ENCODE data around the gene TRAF3. TPM values are rescaled to one million over a fixed set of nuclear protein-coding genes. Genes with fewer than 3 reads are reported as not detected.

The TRAF3 gene
- total and polyA plus RNA-seq, 3 donors from 2014 or later: 24.3 to 38.8 (median 38.2) TPM

GRCh38 chr14:102779574-102780315 lies 2.5 kb downstream of the TRAF3 start:
- intact Hi-C loops (cut with DNase I; ENCODE audit: low total_unique reads): loop anchor here (10.0 kb wide), 1 partner anchor 145 kb away; the partner anchor contains the start of gene AMN

GRCh38 chr14:102781063-102781462 lies 3.8 kb downstream of the TRAF3 start:
- no peak for DNase-seq
- no peak overlapping the region for H3K4me3 ChIP-seq
- H3K27ac ChIP-seq: no peak overlapping the region

More at GRCh38 chr14:102779574-102780315, 2.5 kb downstream of the TRAF3 start:
- no peak overlapping the region for H3K4me3 ChIP-seq
- H3K4me1 ChIP-seq: peaks cover 18% of the 10 kb centered on the region
- TF ChIP-seq CTCF (IDR thresholded peaks at IDR 0.05) (no peak), POLR2A (IDR thresholded peaks at IDR 0.05) (no peak)
- H3K27me3 ChIP-seq: no peaks in the 10 kb centered on the region
- no peaks in the 10 kb centered on the region for H3K36me3 ChIP-seq (ENCODE audit: low read depth, missing control alignments)
- no peak overlapping the region for H3K27ac ChIP-seq
- 66% methylated on average over 13 of the region's 13 CpGs for WGBS, 2 donors
- DNase-seq: no peak
- no peaks in the 10 kb centered on the region for H3K9me3 ChIP-seq

GRCh38 chr14:102782974-102783373 lies 5.7 kb downstream of the TRAF3 start:
- Histone ChIP-seq H3K9me3 (no peaks in the 10 kb centered on the region), H3K4me1 (peaks cover 14% of the 10 kb centered on the region), H3K36me3 (ENCODE audit: low read depth, missing control alignments) (no peaks in the 10 kb centered on the region), H3K4me3 (no peak overlapping the region), H3K27me3 (no peaks in the 10 kb centered on the region), H3K27ac (no peak overlapping the region)
- WGBS, 2 donors: 80 to 87% methylated on average over 7 of the region's 7 CpGs
- TF ChIP-seq CTCF (IDR thresholded peaks at IDR 0.05) (no peak), POLR2A (IDR thresholded peaks at IDR 0.05) (no peak)
- no peak for DNase-seq
- intact Hi-C loops (cut with DNase I; ENCODE audit: low total_unique reads): no loop called here

More at GRCh38 chr14:102781063-102781462, 3.8 kb downstream of the TRAF3 start:
- no peaks in the 10 kb centered on the region for H3K27me3 ChIP-seq
- TF ChIP-seq CTCF (IDR thresholded peaks at IDR 0.05) (no peak), POLR2A (IDR thresholded peaks at IDR 0.05) (no peak)
- 95 to 96% methylated on average over 4 of the region's 4 CpGs for WGBS, 2 donors
- H3K36me3 ChIP-seq (ENCODE audit: low read depth, missing control alignments): no peaks in the 10 kb centered on the region
- H3K9me3 ChIP-seq: no peaks in the 10 kb centered on the region
- peaks cover 17% of the 10 kb centered on the region for H3K4me1 ChIP-seq
- intact Hi-C loops (cut with DNase I; ENCODE audit: low total_unique reads): no loop called here

GRCh38 chr14:102784892-102785594 lies 7.8 kb downstream of the TRAF3 start:
- no peak for DNase-seq
- Histone ChIP-seq H3K27me3 (no peaks in the 10 kb centered on the region), H3K4me1 (no peaks in the 10 kb centered on the region), H3K4me3 (no peak overlapping the region), H3K9me3 (no peaks in the 10 kb centered on the region), H3K27ac (no peak overlapping the region), H3K36me3 (ENCODE audit: low read depth, missing control alignments) (no peaks in the 10 kb centered on the region)
- 80 to 87% methylated on average over 6 to 7 of the region's 7 CpGs for WGBS, 2 donors
- no peak for TF ChIP-seq CTCF (IDR thresholded peaks at IDR 0.05)
- no peak for TF ChIP-seq POLR2A (IDR thresholded peaks at IDR 0.05)
- intact Hi-C loops (cut with DNase I; ENCODE audit: low total_unique reads): no loop called here
